Measurements from ENCODE around the gene HRH3.

HRH3 gene

DNA sequence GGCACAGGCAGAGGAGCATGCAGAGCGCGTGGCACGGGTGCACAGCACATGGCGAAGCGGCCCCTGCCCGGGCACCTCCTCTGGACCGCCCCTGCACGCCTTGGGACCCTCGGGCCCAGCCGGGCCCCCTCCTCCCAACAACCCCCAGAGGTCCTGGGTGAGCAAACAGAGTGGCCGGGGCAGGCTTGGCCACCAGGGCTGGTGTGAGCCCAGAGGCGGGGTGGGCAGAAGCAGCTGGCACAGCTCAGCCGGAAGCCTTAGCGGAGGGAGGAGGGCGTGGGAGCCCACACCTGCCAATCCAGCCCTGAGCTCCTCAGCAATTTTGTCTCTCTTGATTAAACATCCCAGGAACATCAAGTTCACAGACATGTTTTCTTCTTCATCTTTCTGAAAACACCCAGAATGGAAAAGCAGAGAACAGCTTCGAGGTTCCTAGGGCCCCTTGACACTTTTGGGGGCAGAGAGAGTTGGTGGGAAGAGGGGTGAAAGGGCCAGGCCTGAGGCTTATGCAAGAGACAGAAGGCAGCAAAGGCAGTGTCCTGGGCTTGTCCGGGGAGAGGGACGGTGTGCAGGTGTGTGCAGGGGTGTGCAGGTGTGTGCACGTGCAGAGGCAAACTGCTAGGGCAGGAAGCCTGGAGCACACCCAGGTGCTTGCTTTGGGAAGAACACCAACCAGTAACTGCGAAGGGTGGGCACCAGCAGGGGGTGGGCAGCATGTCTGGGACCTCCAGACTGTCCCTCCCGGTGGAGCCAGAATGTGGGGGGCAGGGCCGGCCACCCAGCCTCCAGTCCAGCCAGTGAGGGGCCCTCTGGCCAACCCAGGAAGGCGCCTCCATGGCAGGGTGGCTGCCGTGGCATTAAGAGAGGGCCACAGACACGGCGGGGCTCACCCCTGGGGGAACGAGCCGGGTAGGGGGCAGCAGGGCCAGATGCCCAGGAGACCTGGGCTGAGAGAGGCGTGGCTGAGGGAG lies 4.8 kb downstream of the HRH3 start:
- no peak for DNase-seq

DNA sequence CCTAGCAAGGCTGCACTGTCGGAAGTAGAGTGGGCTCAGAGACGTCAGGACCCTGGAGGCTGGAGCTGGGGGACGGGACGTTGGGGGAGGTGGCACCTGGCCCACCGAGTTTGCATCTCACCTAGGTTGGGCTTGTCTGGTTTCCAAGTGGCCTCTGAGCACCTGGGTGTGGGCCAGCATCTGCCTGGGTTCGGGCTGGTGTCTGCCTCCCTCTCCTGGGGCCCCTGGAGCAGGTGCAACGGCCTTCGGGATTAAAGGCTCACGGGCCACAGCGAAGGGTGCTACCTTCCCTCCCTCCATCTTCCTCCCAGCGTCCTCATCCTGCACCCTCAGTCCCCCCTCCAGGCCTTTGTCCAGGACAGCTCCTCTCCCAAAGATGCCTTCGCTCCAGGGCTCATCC lies 6.0 kb downstream of the HRH3 start:
- DNase-seq: no peak

- DNase-seq: no peak
These were observed 7.8 kb downstream of the HRH3 start for GRCh38 chr20:62212299-62212698.

DNA sequence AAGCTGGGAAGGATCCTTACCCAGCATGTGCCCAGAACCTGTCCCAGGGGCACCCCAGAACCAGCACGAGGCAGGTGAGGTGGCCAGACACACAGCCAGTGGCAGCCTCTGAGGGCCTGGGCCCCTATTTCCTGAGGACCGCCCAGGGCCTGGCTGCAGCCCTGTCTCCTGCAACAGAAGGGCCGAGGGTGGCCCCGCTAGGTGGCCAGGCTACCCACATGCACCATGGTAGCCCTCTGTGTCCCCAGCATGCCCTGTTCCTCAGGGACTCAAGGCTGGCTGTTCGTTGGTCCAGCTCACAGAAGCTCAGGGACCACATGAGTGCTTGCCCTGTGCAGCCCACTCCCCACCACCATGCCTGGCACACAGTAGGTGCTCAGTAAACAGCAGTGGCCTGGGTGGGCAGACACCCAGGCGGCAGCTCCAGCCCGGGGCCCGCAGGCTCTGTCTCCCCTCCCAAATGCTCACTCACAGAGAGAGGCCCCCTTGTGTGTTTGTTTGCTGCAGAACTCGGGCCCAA lies 8.2 kb downstream of the HRH3 start:
- no peak for DNase-seq

- DNase-seq: no peak
These were observed 8.9 kb downstream of the HRH3 start for GRCh38 chr20:62211216-62211615.

GRCh38 chr20:62210496-62210855 lies 9.6 kb downstream of the HRH3 start:
- no peak for DNase-seq

- no peak for DNase-seq
These were observed 10.1 kb downstream of the HRH3 start for GRCh38 chr20:62209850-62210495.

- DNase-seq: no peak
These were observed 11.0 kb downstream of the HRH3 start for GRCh38 chr20:62208795-62209755.

- DNase-seq: no peak
These were observed 11.8 kb downstream of the HRH3 start for GRCh38 chr20:62208061-62208794.

DNA sequence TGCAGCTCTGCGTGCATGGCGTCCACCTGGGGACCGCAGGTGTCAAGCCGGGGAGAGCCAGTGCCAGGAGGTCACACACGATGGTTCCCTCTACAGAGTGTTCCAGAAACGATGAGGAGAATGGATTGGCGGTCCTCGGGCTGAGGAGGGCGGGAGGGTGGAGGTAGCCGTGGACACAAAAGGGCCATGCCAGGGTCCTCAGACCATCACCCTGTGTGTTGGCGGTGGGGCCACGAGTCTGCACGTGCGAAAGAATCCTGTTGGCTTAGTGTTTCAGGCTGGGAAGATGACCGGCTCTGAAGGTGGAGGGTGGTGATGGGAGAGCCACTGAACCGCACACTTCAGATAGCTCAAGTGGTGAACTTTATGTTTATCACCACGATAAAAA lies 13.7 kb downstream of the HRH3 start:
- no peak for DNase-seq

DNA sequence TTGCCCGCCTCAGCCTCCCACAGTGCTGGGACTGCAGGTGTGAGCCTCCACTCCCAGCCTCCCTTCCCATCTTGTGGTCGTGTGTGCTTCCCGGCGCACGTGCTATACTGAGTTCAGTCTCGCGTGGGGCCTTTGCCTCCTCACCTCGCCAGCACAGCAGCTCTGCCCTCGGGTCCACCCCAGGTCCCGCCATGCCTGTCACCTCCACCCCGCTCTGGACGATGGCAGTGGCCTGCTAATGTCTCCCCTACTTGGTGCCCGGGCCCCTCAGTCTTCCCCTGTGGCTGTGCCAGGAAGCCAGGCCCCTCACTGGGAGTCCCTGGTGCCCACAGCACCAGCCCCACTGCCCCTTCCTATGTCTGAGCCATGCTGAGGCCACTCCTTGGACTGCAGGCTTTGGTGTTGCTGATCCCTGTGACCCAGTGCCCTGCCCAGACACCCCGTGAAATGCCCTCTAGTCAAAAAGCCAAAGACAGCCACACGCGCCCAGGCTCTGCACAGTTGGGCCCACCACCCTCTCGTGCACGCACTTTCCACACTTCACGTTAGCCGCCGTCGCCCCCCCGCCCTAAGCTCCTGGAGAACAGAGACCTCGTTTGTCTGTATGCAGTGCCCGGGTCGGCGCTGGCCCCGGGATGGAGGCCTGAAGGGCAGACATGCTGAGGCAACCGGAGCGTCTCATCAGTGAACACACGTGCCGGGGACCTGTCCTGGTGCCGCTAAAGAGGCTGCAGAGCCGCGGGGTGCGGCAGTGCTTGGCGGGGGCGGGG lies 14.3 kb downstream of the HRH3 start:
- no peak for DNase-seq

DNA sequence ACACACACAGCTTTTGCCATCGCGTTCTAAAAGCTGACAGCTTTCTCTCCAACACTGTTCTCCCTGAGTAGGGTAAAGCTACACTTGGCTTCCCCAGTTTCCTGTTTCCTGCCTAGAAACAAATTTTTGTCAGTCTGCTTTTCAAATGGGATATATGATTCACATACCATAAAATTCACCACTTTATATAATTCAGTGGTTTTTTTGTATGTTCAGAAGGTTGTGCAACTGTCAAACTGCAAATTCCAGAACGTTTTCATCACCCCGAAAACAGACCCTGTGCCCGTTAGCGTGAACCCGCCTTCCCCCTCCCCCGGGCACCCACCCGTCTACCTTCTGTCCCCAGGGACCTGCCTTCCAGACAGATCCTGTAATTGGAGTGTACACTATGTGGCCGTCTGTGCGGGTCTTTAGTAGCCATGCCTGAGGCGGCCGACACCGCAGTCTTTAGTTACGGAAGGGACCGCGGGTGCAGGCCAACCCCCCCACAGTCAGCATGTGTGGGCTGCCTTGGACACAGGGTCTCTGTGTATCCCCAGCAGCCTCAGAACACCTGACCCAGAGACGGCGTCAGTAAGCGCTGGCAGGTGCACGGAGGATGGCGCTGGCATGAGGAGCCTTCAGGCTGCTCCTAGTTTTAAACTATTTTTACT lies 16.6 kb downstream of the HRH3 start:
- DNase-seq: no peak

DNA sequence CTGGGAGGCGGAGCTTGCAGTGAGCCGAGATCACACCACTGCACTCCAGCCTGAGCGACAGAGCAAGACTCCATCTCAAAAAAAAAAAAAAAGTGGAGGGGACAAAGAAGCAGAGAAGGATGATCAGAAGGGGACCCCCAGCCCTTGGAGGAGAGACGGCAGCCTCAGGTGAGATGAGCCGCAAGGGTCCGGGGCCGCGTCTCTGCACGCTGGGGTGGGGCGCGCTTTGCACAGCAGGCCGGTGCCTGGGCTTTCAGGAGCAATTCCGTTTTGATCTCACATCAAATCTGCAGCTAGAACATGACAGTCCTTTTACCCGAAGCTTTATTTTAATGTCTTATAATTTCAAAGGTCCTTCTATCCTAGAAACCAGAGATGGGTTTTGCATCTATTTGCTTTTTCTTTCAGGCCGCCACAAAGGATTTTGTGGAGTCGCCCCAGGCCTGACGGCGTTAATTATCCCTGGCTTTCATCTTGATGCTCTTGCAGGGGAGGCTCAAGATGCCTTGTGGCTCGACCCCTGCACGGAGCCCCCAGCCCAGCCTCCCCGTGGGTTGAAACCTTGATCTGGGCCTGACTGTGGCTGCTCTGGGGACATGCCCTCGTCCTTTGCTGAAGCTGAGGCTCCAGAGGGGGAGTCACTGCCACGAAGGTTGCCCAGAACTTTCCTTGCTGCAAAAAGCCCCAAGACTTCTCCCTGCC lies 17.3 kb downstream of the HRH3 start:
- no peak for DNase-seq

- no peak for DNase-seq
These were observed 18.0 kb downstream of the HRH3 start for GRCh38 chr20:62202083-62202395.

DNA sequence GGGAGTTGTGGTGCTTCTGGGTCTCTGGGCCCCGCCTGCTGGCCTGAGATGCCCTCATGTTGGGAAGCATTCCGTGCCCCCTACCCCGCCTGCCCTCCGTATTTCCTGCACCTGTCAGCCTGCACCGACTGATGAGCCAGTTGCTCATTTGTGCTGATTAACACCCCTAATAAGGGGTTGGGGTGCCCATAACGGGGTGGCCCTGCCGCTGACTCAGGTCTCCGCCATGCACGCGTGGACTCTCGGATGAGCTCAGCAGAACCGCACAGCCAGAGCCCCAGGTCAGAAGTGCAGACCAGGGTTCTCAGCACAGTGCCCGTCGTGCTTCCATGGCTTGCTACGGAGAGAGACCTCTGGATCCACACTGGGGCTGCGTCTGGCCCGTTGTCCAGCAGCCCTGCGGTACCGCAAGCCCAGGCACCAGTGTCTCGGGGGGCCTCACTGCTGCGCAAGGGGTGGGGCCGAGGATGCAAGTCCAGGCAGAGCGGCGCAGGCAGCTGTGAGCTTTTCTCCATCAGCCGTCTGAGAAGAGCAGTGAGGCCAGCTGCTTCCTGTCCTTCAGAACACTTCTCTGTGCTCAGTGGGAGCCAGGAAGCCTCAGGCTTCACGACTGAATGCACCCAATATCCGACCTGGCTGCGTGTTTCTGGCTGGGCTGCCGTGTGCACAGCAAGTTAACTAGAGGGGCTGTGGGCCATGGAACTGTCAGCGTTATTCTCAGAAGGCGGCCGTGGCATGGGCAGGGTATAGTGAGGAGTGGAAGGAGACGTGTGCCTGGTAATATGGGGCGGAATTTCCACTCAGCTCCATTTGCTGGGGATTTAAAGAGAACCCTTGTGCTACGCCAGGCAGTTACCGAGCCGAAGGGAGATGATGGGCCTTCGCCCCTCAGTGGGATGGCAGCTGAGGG lies 18.6 kb downstream of the HRH3 start:
- DNase-seq: no peak

DNA sequence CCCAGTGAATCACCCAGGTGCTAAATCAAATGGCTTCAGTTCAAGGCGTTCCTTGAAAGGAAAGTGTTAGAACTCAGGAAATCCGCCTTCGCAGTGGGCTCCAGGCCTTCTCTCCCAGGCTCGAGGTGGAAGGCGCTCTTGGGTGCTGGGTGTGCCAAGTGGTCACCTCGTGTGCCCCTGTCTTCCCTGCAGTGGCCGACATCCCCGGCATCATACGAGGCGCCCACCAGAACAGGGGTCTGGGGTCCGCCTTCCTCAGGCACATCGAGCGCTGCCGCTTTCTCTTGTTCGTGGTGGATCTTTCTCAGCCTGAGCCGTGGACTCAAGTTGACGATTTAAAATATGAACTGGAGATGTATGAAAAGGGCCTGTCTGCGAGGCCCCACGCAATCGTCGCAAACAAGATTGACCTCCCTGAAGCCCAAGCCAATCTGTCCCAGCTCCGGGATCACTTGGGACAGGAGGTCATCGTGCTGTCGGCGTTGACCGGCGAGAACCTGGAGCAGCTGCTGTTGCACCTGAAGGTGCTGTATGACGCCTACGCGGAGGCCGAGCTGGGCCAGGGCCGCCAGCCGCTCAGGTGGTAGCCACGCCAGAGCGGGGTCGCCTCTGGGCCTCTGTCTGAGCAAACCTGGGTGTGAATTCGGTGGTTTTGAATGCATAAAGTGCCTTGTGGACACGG lies 19.4 kb downstream of the HRH3 start:
- DNase-seq: no peak

GRCh38 chr20:62198931-62199330 lies 21.1 kb downstream of the HRH3 start:
- DNase-seq: no peak

DNA sequence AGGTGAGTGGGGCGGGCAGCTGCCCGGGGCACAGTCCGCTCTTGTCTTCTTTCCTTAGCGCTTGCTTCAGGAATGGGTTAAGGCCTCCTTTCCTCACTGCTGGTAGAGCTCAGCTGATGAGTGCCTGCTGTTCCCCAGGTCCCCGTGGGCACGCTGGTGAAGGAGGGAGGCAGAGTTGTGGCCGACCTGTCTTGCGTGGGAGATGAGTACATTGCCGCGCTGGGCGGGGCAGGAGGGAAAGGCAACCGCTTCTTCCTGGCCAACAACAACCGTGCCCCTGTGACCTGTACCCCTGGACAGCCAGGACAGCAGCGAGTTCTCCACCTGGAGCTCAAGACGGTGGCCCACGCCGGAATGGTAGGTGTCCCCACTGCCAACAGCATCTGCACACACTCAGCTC lies 21.6 kb downstream of the HRH3 start:
- DNase-seq: no peak

DNA sequence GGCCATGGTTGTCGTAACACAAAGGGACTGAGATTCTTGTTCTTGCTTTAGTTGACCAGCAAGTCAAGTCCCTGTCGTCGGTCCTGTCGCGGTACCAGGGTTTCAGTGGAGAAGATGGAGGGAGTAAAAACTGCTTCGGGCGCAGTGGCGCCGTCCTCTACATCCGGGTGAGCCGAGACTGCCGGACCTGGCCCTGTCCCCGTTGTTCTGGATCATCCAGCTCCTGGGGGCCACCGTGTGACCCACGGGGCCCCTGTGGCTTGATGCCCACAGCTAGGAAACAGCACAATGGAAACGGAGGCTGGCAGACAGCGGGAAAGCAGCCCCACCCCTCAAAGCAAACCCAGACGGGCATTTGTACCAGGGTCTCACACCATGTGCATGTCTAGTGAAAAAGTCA lies 22.3 kb downstream of the HRH3 start:
- DNase-seq: no peak

Measured in inflammatory macrophage (primary cell).